Tibial artery (tissue), 4 donors: ENCODE results near the gene AFF3.

ENCODE experiments used
- DNase-seq, 2 donors: peaks; one replicate each; pipeline ENCODE4 v3.0.0-alpha.2; 2019
- H3K27ac ChIP-seq, 2 donors: fragments of 200-600 bp; sonication (generic) in 1 of 2; 1 replicate in 1 of 2; 2 replicates in 1 of 2; pipeline ENCODE4 v1.5.1; 2018 to 2019; ENCODE audit warnings: mild to moderate bottlenecking in 1 of 2
- H3K27me3 ChIP-seq, 2 donors: fragments of 200-600 bp; sonication (generic) in 1 of 2; one replicate each; pipeline versions ENCODE4 v1.5.1 to v1.6.0; 2016 to 2019
- H3K36me3 ChIP-seq, 3 donors: fragments of 200-600 bp; sonication (generic) in 2 of 3; one replicate each; pipeline ENCODE4 v1.5.1; 2016 to 2019; ENCODE audit warnings: mild to moderate bottlenecking in 2 of 3
- H3K4me1 ChIP-seq, 4 donors: fragments of 200-600 bp; sonication (generic) in 2 of 4; 1 replicate in 3 of 4; 2 replicates in 1 of 4; pipeline ENCODE4 v1.5.1; 2016 to 2019
- H3K4me3 ChIP-seq, 2 donors: fragments of 200-600 bp; sonication (generic) in 1 of 2; 1 replicate in 1 of 2; 2 replicates in 1 of 2; pipeline ENCODE4 v1.5.1; 2018 to 2019; ENCODE audit warnings: mild to moderate bottlenecking in 2 of 2
- H3K9me3 ChIP-seq, 3 donors: fragments of 200-600 bp; sonication (generic) in 1 of 3; one replicate each; pipeline ENCODE4 v1.5.1; 2016 to 2019
- intact Hi-C: fragments of 100-400 bp; cut with DNase I; formaldehyde crosslinking; loops from one replicate; pipeline ENCODE4 v1.15.0; 2023; ENCODE audit warnings: low total_unique reads
- TF ChIP-seq, protein P1 (sequence below), 2 experiments: fragments of 200-600 bp in 1 of 2; fragments of 450-650 bp in 1 of 2; IDR thresholded peaks; one replicate each; pipeline ENCODE4 v1.5.1; 2017 to 2019; ENCODE audit warnings: antibody characterized with exemption in 2 of 2, mild to moderate bottlenecking in 1 of 2, moderate library complexity in 1 of 2

AFF3 gene

DNA sequence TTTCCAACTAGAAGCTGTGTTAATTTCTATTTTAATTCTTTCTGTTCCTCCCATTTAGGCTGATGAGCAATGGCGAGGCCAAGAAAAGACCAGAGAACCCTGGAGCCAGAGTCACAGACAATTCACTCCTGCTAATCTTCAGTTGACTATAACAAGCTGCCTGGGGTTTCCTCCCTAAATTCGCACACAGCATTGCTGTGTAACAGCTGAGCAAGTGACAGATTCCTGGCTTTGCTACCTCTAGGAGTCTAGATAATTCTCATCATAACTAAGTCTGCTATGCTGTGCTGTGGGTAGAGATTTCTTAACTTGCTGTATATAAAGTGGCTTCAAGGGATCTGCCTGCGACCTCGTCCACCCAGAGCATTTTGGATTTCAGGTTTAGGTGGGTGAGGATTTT, 521.3 kb downstream of the AFF3 start:
- Histone ChIP-seq H3K27ac (no peak overlapping the region), H3K9me3 (no peaks in the 10 kb centered on the region), H3K27me3 (no peaks in the 10 kb centered on the region), H3K4me1 (peaks cover 0 to 31% (median 12%) of the 10 kb centered on the region in 4 donors), H3K4me3 (no peak overlapping the region), H3K36me3 (no peaks in the 10 kb centered on the region)
- intact Hi-C loops: no loop called here
- no peak for DNase-seq
- TF ChIP-seq, protein P1, sequence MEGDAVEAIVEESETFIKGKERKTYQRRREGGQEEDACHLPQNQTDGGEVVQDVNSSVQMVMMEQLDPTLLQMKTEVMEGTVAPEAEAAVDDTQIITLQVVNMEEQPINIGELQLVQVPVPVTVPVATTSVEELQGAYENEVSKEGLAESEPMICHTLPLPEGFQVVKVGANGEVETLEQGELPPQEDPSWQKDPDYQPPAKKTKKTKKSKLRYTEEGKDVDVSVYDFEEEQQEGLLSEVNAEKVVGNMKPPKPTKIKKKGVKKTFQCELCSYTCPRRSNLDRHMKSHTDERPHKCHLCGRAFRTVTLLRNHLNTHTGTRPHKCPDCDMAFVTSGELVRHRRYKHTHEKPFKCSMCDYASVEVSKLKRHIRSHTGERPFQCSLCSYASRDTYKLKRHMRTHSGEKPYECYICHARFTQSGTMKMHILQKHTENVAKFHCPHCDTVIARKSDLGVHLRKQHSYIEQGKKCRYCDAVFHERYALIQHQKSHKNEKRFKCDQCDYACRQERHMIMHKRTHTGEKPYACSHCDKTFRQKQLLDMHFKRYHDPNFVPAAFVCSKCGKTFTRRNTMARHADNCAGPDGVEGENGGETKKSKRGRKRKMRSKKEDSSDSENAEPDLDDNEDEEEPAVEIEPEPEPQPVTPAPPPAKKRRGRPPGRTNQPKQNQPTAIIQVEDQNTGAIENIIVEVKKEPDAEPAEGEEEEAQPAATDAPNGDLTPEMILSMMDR (IDR thresholded peaks at IDR 0.05): no peak

DNA sequence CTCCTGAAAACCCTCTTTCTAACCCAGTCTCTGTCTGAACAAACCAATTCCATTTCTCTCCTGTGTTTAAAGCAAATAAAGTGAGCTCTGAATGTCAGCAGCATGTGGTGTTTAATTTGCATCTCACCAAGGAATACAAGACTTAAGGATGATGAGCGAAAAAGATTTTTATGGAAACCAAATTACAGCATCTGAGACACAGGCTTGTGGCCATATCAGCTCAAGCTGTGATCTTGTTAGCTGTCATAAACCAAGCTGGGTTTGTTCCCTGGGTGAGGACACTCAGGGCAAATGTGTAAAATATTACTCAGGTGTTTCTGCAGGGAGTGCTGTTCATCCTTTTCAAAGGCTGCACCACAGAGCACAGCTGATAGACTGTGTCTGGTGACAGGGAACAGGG, 523.2 kb downstream of the AFF3 start:
- Histone ChIP-seq H3K4me1 (peaks cover 0 to 18% (median 7%) of the 10 kb centered on the region in 4 donors), H3K27me3 (no peaks in the 10 kb centered on the region), H3K9me3 (no peaks in the 10 kb centered on the region), H3K36me3 (no peaks in the 10 kb centered on the region), H3K27ac (no peak overlapping the region), H3K4me3 (no peak overlapping the region)
- no peak for DNase-seq
- TF ChIP-seq, protein P1 (IDR thresholded peaks at IDR 0.05): no peak
- intact Hi-C loops: no loop called here

DNA sequence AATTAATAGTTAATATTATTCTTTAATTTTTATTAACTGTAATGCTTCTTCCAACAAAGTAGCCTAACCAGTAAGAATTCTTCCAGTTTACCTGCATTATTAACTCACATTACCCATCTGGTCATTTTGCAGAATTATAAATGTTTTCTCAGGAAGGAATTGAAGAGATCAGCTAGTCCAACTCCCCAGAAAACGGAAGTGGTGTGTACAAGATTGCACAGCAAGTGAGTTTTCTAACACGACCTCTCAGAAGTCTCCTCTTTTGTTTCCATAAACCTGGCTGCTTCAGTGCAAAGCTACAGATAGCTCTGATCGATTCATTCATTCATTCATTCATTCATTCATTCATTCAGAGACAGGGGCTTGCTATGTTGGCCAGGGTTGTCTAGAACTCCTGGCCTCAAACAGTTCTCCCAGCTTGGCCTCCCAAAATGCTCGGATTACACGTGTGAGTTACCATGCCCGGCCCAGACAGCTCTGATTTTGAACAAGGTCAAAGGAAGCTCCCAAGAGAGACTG, 523.8 kb downstream of the AFF3 start:
- Histone ChIP-seq H3K4me3 (no peak overlapping the region), H3K36me3 (no peaks in the 10 kb centered on the region), H3K4me1 (peaks cover 0 to 18% (median 7%) of the 10 kb centered on the region in 4 donors), H3K27me3 (no peaks in the 10 kb centered on the region), H3K9me3 (no peaks in the 10 kb centered on the region), H3K27ac (no peak overlapping the region)
- intact Hi-C loops: no loop called here
- DNase-seq: no peak
- TF ChIP-seq, protein P1 (IDR thresholded peaks at IDR 0.05): no peak

DNA sequence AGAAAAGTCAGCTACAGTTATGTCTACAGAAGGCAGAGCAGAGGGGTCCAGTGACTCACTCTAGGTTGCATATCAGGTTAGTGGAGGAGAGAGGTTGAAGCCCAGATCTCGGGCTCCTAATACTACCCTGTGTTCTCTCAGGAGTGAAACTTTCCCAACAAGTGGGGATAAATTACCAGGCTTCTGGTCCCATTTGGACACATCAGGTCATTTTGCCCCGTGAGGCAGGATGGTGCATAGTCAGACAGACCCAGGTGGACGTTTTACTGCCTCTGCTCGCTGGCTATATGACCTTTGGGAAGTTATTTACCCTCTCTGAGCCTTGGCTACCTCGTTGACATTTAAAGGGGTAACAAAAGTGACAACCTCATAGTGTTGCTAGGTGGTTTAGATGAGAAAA, 524.6 kb downstream of the AFF3 start:
- Histone ChIP-seq H3K36me3 (no peaks in the 10 kb centered on the region), H3K9me3 (no peaks in the 10 kb centered on the region), H3K4me1 (peaks cover 0 to 12% (median 5%) of the 10 kb centered on the region in 4 donors), H3K27me3 (no peaks in the 10 kb centered on the region), H3K4me3 (no peak overlapping the region), H3K27ac (no peak overlapping the region)
- intact Hi-C loops: no loop called here
- DNase-seq: no peak
- TF ChIP-seq, protein P1 (IDR thresholded peaks at IDR 0.05): no peak

DNA sequence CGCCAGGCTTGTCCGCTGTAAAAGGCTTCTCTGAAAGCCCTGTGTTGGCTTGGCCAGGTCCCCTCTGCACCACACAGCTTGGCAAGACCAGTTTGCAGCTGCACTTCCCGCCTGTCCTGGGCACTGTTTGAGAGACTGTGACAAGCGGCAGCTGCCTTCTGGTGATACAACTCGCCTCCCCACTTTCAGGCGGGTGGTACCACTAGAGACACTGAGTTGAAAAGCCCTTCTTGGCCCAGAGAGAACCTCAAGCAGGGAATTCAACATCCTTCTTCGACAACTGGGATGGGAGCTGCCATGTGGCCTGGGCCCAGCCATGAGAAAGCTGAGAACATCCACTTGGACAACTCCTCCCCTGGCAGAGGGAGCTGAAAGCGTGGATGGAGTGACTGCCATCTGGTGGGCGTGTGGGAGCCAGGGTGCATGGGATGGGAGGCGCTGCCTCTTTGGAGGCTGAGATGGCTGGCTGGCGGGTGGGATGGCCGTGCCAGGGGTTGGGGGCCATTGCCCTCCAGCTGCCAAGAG, 527.1 kb downstream of the AFF3 start:
- H3K36me3 ChIP-seq: no peaks in the 10 kb centered on the region
- no peaks in the 10 kb centered on the region for H3K27me3 ChIP-seq
- no peaks in the 10 kb centered on the region for H3K4me1 ChIP-seq
- H3K4me3 ChIP-seq: no peak overlapping the region
- no peaks in the 10 kb centered on the region for H3K9me3 ChIP-seq
- TF ChIP-seq, protein P1 (IDR thresholded peaks at IDR 0.05): no peak
- no peak overlapping the region for H3K27ac ChIP-seq
- intact Hi-C loops: no loop called here
- DNase-seq: peak in 1 of 2 donors; percentile 35

DNA sequence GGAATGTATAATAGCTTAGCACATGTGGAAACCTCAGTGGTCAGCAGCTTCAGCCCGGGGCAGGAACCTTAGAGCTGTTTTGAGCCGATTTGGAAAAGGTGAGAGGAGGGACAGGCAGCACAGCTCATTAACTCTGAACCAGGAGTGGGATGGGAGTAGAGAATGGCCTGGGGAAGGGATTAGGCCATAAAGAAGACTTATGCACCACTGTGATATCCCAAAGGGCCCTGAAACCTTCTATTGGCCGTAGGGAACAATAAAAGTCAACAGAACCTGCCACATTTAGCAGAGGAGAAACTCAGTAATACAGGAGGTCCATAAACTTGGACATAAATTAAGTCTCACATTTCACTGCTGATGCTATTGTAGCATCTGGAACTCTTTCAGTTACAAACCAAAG, 528.4 kb downstream of the AFF3 start:
- no peak overlapping the region for H3K27ac ChIP-seq
- no peaks in the 10 kb centered on the region for H3K27me3 ChIP-seq
- TF ChIP-seq, protein P1 (IDR thresholded peaks at IDR 0.05): no peak
- no peaks in the 10 kb centered on the region for H3K9me3 ChIP-seq
- intact Hi-C loops: no loop called here
- no peak overlapping the region for H3K4me3 ChIP-seq
- H3K4me1 ChIP-seq: no peaks in the 10 kb centered on the region
- no peak for DNase-seq
- no peaks in the 10 kb centered on the region for H3K36me3 ChIP-seq
